ENCODE results near the gene SERPINA3.

Gene SERPINA3

GRCh38 chr14:94650806-94651805 lies 38.9 kb downstream of the SERPINA3 start:
- no peaks in the 10 kb centered on the region for H3K27me3 ChIP-seq (replicated peaks)
- H3K36me3 ChIP-seq (replicated peaks): no peaks in the 10 kb centered on the region
- no peak overlapping the region for H3K4me3 ChIP-seq (ENCODE audit: low read depth, low read length)
- no peak for TF ChIP-seq CTCF (IDR thresholded peaks at IDR 0.05; ENCODE audit: low read depth, low read length, missing control alignments)
- in situ Hi-C loops (cut with HindIII; ENCODE audit: low pct_ligation_motif_present, low sequenced_read_pairs): no loop called here
- DNase-seq: no peak
- H3K27ac ChIP-seq: no peak overlapping the region

GRCh38 chr14:94653321-94653720 lies 41.1 kb downstream of the SERPINA3 start:
- in situ Hi-C loops (cut with HindIII; ENCODE audit: low pct_ligation_motif_present, low sequenced_read_pairs): no loop called here
- no peak for DNase-seq
- Histone ChIP-seq H3K36me3 (replicated peaks) (no peaks in the 10 kb centered on the region), H3K27ac (no peak overlapping the region), H3K27me3 (replicated peaks) (no peaks in the 10 kb centered on the region), H3K4me3 (ENCODE audit: low read depth, low read length) (no peak overlapping the region)
- no peak for TF ChIP-seq CTCF (IDR thresholded peaks at IDR 0.05; ENCODE audit: low read depth, low read length, missing control alignments)

GRCh38 chr14:94654071-94654861 lies 42.1 kb downstream of the SERPINA3 start:
- Histone ChIP-seq H3K27me3 (replicated peaks) (no peaks in the 10 kb centered on the region), H3K36me3 (replicated peaks) (no peaks in the 10 kb centered on the region), H3K27ac (no peak overlapping the region), H3K4me3 (ENCODE audit: low read depth, low read length) (no peak overlapping the region)
- in situ Hi-C loops (cut with HindIII; ENCODE audit: low pct_ligation_motif_present, low sequenced_read_pairs): no loop called here
- no peak for TF ChIP-seq CTCF (IDR thresholded peaks at IDR 0.05; ENCODE audit: low read depth, low read length, missing control alignments)
- DNase-seq: no peak

GRCh38 chr14:94655169-94655710 lies 43.0 kb downstream of the SERPINA3 start:
- no peak for DNase-seq
- no peak for TF ChIP-seq CTCF (IDR thresholded peaks at IDR 0.05; ENCODE audit: low read depth, low read length, missing control alignments)
- Histone ChIP-seq H3K36me3 (replicated peaks) (no peaks in the 10 kb centered on the region), H3K4me3 (ENCODE audit: low read depth, low read length) (no peak overlapping the region), H3K27me3 (replicated peaks) (no peaks in the 10 kb centered on the region), H3K27ac (no peak overlapping the region)
- in situ Hi-C loops (cut with HindIII; ENCODE audit: low pct_ligation_motif_present, low sequenced_read_pairs): no loop called here

GRCh38 chr14:94656043-94656442 lies 43.9 kb downstream of the SERPINA3 start:
- Histone ChIP-seq H3K27ac (no peak overlapping the region), H3K36me3 (replicated peaks) (no peaks in the 10 kb centered on the region), H3K4me3 (ENCODE audit: low read depth, low read length) (no peak overlapping the region), H3K27me3 (replicated peaks) (no peaks in the 10 kb centered on the region)
- TF ChIP-seq CTCF (IDR thresholded peaks at IDR 0.05; ENCODE audit: low read depth, low read length, missing control alignments): no peak
- in situ Hi-C loops (cut with HindIII; ENCODE audit: low pct_ligation_motif_present, low sequenced_read_pairs): no loop called here
- DNase-seq: no peak
